IPS-20b (cell line): Measurements from ENCODE around the gene DAB1.

ENCODE experiments used
- H3K27ac ChIP-seq: one replicate; pipeline ENCODE4 v1.5.1; 2013; ENCODE audit warnings: low read length
- H3K27me3 ChIP-seq: 2 replicates; pipeline ENCODE4 v1.6.1; 2013; ENCODE audit warnings: mild to moderate bottlenecking, low read length, inconsistent platforms; ENCODE audit not compliant: insufficient read depth
- H3K36me3 ChIP-seq: 2 replicates; pipeline ENCODE4 v1.6.1; 2013; ENCODE audit warnings: low read depth, mild to moderate bottlenecking, inconsistent platforms, low read length, moderate library complexity; ENCODE audit not compliant: insufficient read depth
- H3K4me1 ChIP-seq: 2 replicates; pipeline ENCODE4 v1.6.1; 2013; ENCODE audit warnings: mild to moderate bottlenecking, control low read depth, inconsistent platforms, low read length, moderate library complexity; ENCODE audit not compliant: insufficient read depth
- H3K4me3 ChIP-seq: 2 replicates; pipeline ENCODE4 v1.5.1; 2013; ENCODE audit warnings: mild to moderate bottlenecking, low read length, inconsistent platforms
- H3K9ac ChIP-seq: 2 replicates; pipeline ENCODE4 v1.6.1; 2013; ENCODE audit warnings: low read depth, mild to moderate bottlenecking, inconsistent platforms, low read length, moderate library complexity
- H3K9me3 ChIP-seq: 2 replicates; pipeline ENCODE4 v1.6.1; 2013; ENCODE audit warnings: mild to moderate bottlenecking, low read depth, low read length, inconsistent platforms; ENCODE audit not compliant: insufficient read depth

Gene DAB1

DNA sequence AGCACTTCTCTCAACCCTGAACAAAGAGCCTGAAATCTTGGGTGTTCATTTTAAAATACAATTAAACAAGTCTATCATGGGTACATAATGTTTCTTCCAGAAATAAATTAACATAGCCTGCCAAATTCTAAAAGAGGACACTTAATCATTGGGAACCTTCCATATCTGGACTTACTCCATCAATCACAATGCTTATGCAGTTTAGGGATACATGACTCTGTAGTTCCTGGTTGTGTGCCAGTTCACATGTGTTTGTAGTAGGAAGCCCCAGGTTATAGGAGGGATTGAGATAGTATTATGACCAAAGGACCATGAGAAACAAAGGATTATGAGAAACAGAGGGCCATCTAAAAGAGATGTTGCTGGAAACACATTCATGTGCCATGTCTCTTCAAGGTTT is 19.1 kb upstream of the DAB1 start:
- H3K9ac ChIP-seq = no peak overlapping the region
- H3K9me3 ChIP-seq = no peaks in the 10 kb centered on the region
- no peak overlapping the region for H3K4me3 ChIP-seq
- H3K36me3 ChIP-seq = no peaks in the 10 kb centered on the region
- no peaks in the 10 kb centered on the region for H3K4me1 ChIP-seq
- no peaks in the 10 kb centered on the region for H3K27me3 ChIP-seq
- no peak overlapping the region for H3K27ac ChIP-seq

DNA sequence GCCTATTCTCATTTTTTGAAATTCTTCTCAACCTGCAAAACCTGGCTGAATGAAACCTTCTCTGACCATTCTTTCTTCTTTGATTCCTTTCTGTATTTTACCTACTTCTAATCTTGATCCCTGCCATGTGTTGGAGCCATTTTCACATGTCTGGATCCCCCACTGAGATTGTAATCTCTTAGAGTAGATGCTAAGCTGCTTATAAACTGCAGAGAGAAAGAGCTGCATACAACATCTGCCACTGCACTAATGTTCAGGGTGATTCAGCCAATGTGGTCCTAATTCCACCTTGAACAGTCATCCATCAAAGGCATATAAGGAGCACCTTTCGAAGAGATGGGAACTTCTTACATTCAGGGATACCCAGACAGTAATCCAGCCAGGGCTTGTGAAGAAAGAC is 16.2 kb upstream of the DAB1 start:
- H3K4me3 ChIP-seq = no peak overlapping the region
- H3K27ac ChIP-seq = no peak overlapping the region
- no peaks in the 10 kb centered on the region for H3K27me3 ChIP-seq
- no peaks in the 10 kb centered on the region for H3K4me1 ChIP-seq
- H3K9me3 ChIP-seq = no peaks in the 10 kb centered on the region
- no peak overlapping the region for H3K9ac ChIP-seq
- H3K36me3 ChIP-seq = no peaks in the 10 kb centered on the region

DNA sequence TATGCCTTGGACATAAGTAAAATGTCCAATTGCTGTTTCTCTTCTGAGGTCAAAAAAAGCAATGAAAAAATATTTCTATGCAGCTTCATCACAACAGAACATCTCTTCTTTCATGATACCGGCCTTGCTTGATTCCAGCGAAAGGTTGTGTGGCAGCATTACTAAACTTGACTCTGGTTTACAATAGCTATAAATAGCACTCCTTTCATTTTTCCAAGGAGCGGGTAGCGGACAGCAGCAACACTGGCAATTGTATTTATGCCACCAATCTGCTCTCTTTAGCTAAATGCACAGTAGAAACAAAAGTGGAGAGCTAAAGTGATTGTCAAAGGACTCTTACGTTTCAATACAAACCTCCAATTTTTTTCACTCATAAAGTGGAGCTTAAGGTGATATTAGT is 7.5 kb upstream of the DAB1 start:
- Histone ChIP-seq H3K9ac (no peak overlapping the region), H3K9me3 (no peaks in the 10 kb centered on the region), H3K4me1 (no peaks in the 10 kb centered on the region), H3K27ac (no peak overlapping the region), H3K36me3 (no peaks in the 10 kb centered on the region), H3K27me3 (peaks cover 1% of the 10 kb centered on the region), H3K4me3 (no peak overlapping the region)

DNA sequence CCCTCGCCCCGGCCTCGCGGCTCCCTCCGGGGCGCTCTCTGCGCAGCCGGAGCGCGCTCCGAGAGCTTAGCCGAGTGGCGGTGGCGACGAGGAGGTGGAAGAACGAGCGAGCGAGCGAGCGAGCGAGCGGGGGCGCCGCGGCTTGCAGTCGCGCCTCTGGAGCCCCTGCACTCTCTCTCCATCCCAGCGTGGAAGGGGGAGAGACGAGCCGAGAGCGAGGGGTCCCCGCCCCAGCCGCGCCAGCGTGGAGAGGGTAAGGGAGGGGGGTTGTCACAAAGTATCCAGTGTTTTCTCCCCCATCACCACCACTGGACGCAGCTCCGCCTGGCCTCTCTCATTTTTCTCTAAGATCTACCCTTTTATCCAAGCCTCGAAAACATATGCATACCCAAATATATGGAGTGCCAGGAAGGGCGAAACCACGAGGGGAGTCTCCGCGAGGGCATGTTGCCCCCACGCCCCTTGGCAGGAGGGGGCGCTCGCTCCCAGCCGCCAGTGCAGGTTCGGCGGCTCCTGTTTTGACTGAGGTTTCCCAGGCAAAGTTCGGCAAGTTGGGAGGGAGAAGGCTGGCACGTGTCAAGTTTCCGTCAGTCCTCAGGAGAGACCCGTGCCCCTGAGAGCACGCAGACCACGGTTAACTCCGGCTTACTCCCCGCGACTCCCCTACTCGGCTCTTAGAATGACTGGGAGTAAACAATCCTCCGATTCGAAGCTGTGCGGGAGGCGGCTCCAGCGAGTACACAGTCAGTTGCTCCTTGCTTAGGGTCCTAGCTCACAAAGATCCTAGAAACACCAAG is 569 bp upstream of the DAB1 start:
- Histone ChIP-seq H3K36me3 (no peaks in the 10 kb centered on the region), H3K4me1 (peaks cover 17% of the 10 kb centered on the region; the same call in 1 of the 2 replicates), H3K27ac (no peak overlapping the region), H3K9me3 (no peaks in the 10 kb centered on the region), H3K9ac (peak overlapping the region; percentile 34; the same call in 1 of the 2 replicates), H3K4me3 (peak overlapping the region; percentile 80), H3K27me3 (peaks cover 56% of the 10 kb centered on the region)

DNA sequence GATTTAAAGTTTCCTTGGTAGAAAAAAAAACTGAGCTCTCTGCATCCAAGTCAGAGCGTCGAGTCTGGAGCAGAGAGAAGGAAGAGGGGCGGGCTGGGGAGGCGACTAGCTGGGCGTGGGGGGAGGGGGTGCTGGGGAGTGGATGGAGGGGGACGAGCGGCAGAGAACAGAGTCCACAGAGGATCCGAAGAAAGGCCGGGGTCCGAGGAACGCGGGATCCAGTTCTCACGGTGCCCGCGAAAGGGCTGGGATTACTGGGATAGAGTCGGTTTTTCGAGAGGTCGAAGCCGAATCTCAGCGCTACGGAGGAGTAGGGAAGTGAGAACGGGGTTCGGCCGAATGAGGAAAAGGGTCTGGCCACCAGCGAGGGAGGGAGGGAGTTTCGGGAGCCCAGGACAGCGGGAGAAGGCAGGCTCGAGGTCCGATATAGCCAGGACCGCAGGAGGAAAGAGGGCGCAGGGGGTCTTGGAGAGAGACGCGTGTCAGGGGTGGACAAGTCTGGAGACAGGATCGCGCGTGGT is 665 bp downstream of the DAB1 start:
- no peaks in the 10 kb centered on the region for H3K9me3 ChIP-seq
- H3K27me3 ChIP-seq = peaks cover 62% of the 10 kb centered on the region
- no peak overlapping the region for H3K27ac ChIP-seq
- H3K4me3 ChIP-seq = peak overlapping the region; percentile 89
- H3K9ac ChIP-seq = peak overlapping the region; percentile 71; the same call in 1 of the 2 replicates
- H3K36me3 ChIP-seq = no peaks in the 10 kb centered on the region
- H3K4me1 ChIP-seq = peaks cover 17% of the 10 kb centered on the region; the same call in 1 of the 2 replicates

DNA sequence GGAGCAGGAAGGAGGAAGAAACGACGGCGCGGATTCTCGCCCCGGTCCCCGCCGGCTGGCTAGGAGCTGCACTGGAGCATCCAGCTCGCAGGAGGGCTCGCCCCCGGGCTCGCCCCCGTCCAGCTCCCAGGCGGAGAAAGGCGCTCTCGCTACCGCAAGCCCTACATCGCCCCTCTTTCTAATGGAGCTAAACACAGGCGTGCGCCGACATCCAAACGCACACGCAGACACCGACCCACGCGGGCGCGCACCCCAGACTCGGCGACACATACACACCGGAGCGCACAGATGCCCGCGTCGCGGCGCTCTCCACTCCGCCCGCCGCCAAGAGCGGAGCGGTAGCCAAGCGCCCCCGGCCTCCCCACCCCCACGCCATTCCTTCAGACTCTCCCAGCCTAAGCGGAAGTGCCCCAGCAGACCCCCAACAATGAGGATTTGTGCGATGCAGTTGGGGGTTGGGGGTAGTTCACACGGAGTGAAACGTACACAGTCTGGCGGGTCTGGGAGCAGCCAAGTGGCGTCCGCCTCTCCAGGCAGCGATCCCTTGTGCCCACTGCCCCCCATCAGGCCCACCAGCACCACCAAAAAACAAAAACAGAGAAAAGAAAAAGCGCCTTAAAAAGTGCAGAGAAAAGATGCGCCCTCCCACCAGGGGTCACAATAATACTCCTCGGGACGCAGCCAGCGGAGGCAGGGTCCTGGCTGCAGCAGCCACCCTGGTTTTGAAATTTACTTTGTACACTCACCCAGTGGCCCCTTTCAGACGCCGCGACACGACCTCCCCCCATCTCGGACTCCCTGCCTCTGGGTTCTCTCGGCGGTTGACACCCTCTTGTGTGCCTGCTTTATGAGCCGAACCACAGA is 1.4 kb downstream of the DAB1 start:
- Histone ChIP-seq H3K9ac (peak overlapping the region; percentile 71; the same call in 1 of the 2 replicates), H3K4me3 (peak overlapping the region; percentile 89), H3K36me3 (no peaks in the 10 kb centered on the region), H3K4me1 (peaks cover 17% of the 10 kb centered on the region; the same call in 1 of the 2 replicates), H3K9me3 (no peaks in the 10 kb centered on the region), H3K27ac (no peak overlapping the region), H3K27me3 (peaks cover 62% of the 10 kb centered on the region)

DNA sequence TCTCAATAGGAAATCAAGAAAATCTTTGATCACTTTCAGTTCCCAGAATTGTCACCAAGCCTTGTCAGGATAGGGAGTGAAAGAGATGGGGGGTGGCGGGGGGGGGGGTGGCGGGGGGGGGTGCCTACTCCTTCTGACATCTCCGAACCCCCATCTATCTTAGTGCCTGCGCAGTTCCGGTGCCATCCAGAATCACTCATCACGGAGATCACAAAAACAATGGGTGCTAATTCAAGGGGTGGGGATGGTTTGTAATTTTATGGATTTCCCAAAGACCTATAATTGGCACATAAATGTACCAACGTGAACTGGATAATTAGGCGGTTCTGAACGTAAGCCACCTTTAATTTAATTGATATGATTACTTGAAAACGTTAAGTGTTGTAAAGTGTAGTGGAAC is 2.1 kb downstream of the DAB1 start:
- H3K27ac ChIP-seq = no peak overlapping the region
- H3K36me3 ChIP-seq = no peaks in the 10 kb centered on the region
- H3K9ac ChIP-seq = peak overlapping the region; percentile 71; the same call in 1 of the 2 replicates
- peaks cover 17% of the 10 kb centered on the region; the same call in 1 of the 2 replicates for H3K4me1 ChIP-seq
- no peaks in the 10 kb centered on the region for H3K9me3 ChIP-seq
- peak overlapping the region; percentile 89 for H3K4me3 ChIP-seq
- H3K27me3 ChIP-seq = peaks cover 62% of the 10 kb centered on the region

DNA sequence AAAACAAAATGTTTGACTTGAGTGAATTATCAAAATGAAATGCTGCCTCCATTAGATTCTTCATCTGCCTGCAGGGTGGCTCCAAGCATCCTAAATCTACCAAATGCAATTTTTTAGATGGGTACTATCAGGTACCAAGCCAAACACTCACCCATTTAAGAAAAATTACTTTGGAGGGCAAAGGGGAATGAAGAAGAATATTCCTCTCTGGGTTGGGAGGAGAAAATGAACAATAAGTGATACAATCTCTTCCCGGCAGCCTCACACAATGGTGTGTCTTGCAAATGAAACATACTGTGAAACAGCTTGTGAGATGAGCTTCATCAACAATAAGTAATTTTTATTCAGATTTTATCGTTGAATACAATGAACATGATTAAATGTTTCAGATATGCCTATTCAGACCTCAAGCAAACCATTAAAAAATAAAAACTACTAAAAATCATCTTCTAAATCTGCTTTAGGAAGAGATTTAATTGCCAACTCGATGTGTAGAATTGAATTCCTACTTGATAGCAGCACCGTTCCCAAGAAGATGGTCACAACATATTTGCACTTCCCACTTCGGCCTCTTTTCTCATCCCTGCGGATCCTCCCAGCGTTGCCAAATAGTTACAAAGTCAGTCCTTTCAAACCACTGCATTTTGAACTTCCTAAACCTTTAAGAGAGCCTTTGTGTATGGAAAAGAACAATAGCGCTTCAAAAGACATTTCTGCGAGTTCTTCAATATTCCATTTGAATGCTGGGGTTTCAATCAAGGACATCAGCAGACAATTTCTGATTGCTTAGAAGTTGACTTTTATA is 2.7 kb downstream of the DAB1 start:
- Histone ChIP-seq H3K4me3 (peak overlapping the region; percentile 89), H3K27ac (no peak overlapping the region)

DNA sequence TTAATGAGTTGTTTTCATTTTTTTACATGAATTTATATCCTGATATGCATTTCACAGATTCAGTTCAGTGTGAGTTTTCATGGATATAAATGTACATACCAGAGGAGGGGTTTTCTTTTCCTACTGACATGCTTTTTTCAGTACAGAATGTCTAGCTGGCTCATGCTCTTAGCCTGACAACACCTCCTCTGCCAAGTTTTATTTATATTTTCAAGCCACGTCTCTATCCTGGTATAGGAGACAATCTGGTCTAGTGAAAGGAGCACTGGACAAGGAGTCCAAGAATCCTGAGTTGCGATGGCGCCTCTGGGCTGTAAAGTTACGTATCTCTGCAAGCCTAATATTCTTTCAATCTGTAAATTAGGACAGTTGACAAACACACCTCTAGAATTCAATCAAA is 4.9 kb downstream of the DAB1 start:
- Histone ChIP-seq H3K27me3 (peaks cover 38% of the 10 kb centered on the region), H3K36me3 (no peaks in the 10 kb centered on the region), H3K9me3 (no peaks in the 10 kb centered on the region), H3K4me3 (no peak overlapping the region), H3K9ac (no peak overlapping the region), H3K4me1 (peaks cover 9% of the 10 kb centered on the region; the same call in 1 of the 2 replicates), H3K27ac (no peak overlapping the region)

More for the DNA sequence above, 2.7 kb downstream of the DAB1 start:
- peaks cover 17% of the 10 kb centered on the region; the same call in 1 of the 2 replicates for H3K4me1 ChIP-seq
- H3K36me3 ChIP-seq = no peaks in the 10 kb centered on the region
- H3K9me3 ChIP-seq = no peaks in the 10 kb centered on the region
- H3K27me3 ChIP-seq = peaks cover 59% of the 10 kb centered on the region
- no peak overlapping the region for H3K9ac ChIP-seq

DNA sequence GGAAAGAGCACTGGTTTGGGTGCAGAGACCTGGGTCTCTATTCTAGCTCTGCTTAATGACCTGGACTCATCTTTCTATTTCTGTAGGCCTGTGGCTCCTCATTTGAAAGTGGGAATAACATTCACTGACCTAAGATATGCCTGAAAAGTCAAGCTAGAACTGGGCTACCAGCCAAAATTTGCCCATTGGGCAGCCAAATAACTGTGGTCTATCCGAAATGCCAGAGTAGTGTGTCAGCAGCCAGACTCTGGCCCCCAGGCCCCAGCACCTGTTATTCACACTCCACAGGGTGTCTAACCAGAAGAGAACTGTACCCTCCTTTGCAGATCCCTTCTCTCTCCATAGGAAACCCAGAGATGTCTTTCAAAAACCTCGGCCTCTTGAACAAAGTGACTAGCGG is 12.6 kb downstream of the DAB1 start:
- H3K9ac ChIP-seq = no peak overlapping the region
- H3K4me1 ChIP-seq = peaks cover 19% of the 10 kb centered on the region
- H3K4me3 ChIP-seq = no peak overlapping the region
- H3K9me3 ChIP-seq = peaks cover 5% of the 10 kb centered on the region; the same call in 1 of the 2 replicates
- H3K27me3 ChIP-seq = no peaks in the 10 kb centered on the region
- no peaks in the 10 kb centered on the region for H3K36me3 ChIP-seq
- no peak overlapping the region for H3K27ac ChIP-seq

DNA sequence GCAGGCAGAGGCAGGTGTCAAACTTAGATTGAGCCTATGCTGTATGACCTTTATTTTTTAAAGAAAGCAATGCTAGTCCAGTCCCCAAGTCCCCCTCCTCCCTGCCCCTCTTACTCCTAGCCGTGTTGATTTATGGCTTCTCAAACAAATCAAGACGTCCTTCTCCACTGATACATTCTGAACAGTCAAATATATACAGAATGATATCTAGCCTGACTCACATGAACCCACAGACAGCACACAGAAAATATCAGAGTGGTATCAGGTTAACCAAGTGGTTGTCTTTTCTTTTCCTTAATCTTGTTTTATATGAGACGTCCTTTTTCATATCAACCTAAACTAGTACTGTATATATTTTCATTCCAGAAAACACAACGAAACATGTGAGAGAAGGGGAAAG is 13.4 kb downstream of the DAB1 start:
- Histone ChIP-seq H3K9me3 (peaks cover 5% of the 10 kb centered on the region; the same call in 1 of the 2 replicates), H3K9ac (no peak overlapping the region), H3K4me3 (no peak overlapping the region), H3K27ac (no peak overlapping the region), H3K4me1 (peaks cover 19% of the 10 kb centered on the region), H3K36me3 (no peaks in the 10 kb centered on the region), H3K27me3 (no peaks in the 10 kb centered on the region)
